LNCaP clone FGC (cell line): ENCODE data around the gene LSM8.
A peak's percentile ranks its signal among the peaks of the same experiment; 100 is the strongest.
"Not testable (repeated sequence)": the region's sequence is repeated elsewhere in the genome, so short reads cannot be mapped to it uniquely, and the experiment has no call there.

ENCODE experiments used
- DNase-seq: peaks from one replicate; pipeline ENCODE4 v3.0.0-alpha.2; 2011; ENCODE audit warnings: low read depth
- H3K4me3 ChIP-seq: 2 replicates; pipeline ENCODE4 v1.5.1; 2011; ENCODE audit warnings: mild to moderate bottlenecking, low read depth, low read length, control low read depth
- CTCF ChIP-seq: IDR thresholded peaks from 2 replicates; pipeline ENCODE4 v1.5.1; 2012; ENCODE audit warnings: mild to moderate bottlenecking; ENCODE audit not compliant: control insufficient read depth, insufficient read depth; ENCODE audit errors: extremely low read depth

Gene LSM8

GRCh38 chr7:118219157-118219512 lies 35.2 kb downstream of the LSM8 start:
- TF ChIP-seq CTCF: no peak
- no peak for DNase-seq
- no peak overlapping the region for H3K4me3 ChIP-seq

GRCh38 chr7:118220583-118220982 lies 36.6 kb downstream of the LSM8 start:
- no peak for TF ChIP-seq CTCF

GRCh38 chr7:118222591-118222990 lies 38.6 kb downstream of the LSM8 start:
- no peak for DNase-seq
- no peak for TF ChIP-seq CTCF
- H3K4me3 ChIP-seq: no peak overlapping the region

More at GRCh38 chr7:118220583-118220982, 36.6 kb downstream of the LSM8 start:
- DNase-seq: no peak
- no peak overlapping the region for H3K4me3 ChIP-seq

- TF ChIP-seq CTCF: no peak
- no peak for DNase-seq
- H3K4me3 ChIP-seq: no peak within 1 kb of the TSS
These were observed 40.6 kb downstream of the LSM8 start, which contains the start of gene ANKRD7 for GRCh38 chr7:118224521-118224920. Gene ANKRD7, plus strand, starts transcription at chr7:118224704. Its CDS starts 127 bp downstream, at chr7:118224831.

GRCh38 chr7:118232837-118233236 lies 48.9 kb downstream of the LSM8 start:
- H3K4me3 ChIP-seq: no peak overlapping the region
- TF ChIP-seq CTCF: no peak
- DNase-seq: no peak

- no peak overlapping the region for H3K4me3 ChIP-seq
- TF ChIP-seq CTCF: no peak
- DNase-seq: peak; percentile 32
These were observed 49.8 kb downstream of the LSM8 start for GRCh38 chr7:118233799-118234198.

GRCh38 chr7:118239014-118239413 lies 55.0 kb downstream of the LSM8 start:
- DNase-seq: no peak
- TF ChIP-seq CTCF: no peak
- no peak overlapping the region for H3K4me3 ChIP-seq

GRCh38 chr7:118240320-118240719 lies 56.4 kb downstream of the LSM8 start:
- DNase-seq, H3K4me3 ChIP-seq: not testable (repeated sequence)
